Kidney (tissue), 14 donors: ENCODE data around the gene GPSM1. TPM values are rescaled to one million over a fixed set of nuclear protein-coding genes. Genes with fewer than 3 reads are reported as not detected.

ENCODE experiments used
- DNase-seq, 5 donors: peaks; one replicate each; pipeline ENCODE4 v3.0.0-alpha.2; 2013 to 2020
- FAIRE-seq: peaks from 2 replicates; lab custom pipeline; 2012; peaks lifted over from hg19 to GRCh38; lab: Jason Lieb, UNC
- H3K27ac ChIP-seq, 2 donors: one replicate each; pipeline ENCODE4 v1.7.0; 2013; ENCODE audit warnings: low read depth in 2 of 2, low read length in 2 of 2, inconsistent platforms in 1 of 2
- H3K27me3 ChIP-seq: one replicate; pipeline ENCODE4 v1.7.1; 2013; ENCODE audit warnings: low read length, inconsistent platforms; ENCODE audit not compliant: control insufficient read depth, insufficient read depth
- H3K36me3 ChIP-seq, 3 donors: one replicate each; pipeline versions ENCODE4 v1.7.0 to v1.7.1; 2013; ENCODE audit warnings: low read length in 3 of 3, control low read depth in 1 of 3, inconsistent platforms in 1 of 3; ENCODE audit not compliant: insufficient read depth in 3 of 3, control insufficient read depth in 2 of 3
- H3K4me1 ChIP-seq, 3 donors: one replicate each; pipeline versions ENCODE4 v1.7.0 to v1.7.1; 2013; ENCODE audit warnings: low read length in 3 of 3, inconsistent platforms in 1 of 3, low read depth in 1 of 3; ENCODE audit not compliant: control insufficient read depth in 2 of 3, insufficient read depth in 2 of 3
- H3K4me3 ChIP-seq, 3 donors: one replicate each; pipeline versions ENCODE4 v1.7.0 to v1.8.1; 2013; ENCODE audit warnings: low read length in 3 of 3, control low read depth in 1 of 3, inconsistent platforms in 1 of 3
- H3K9ac ChIP-seq, 3 donors: one replicate each; pipeline versions ENCODE4 v1.7.0 to v1.7.1; 2013; ENCODE audit warnings: low read length in 3 of 3, control low read depth in 1 of 3, inconsistent platforms in 1 of 3
- H3K9me3 ChIP-seq, 3 donors: one replicate each; pipeline versions ENCODE4 v1.7.0 to v1.7.1; 2013; ENCODE audit warnings: low read length in 3 of 3, control low read depth in 1 of 3, inconsistent platforms in 1 of 3; ENCODE audit not compliant: control insufficient read depth in 2 of 3, insufficient read depth in 1 of 3
- intact Hi-C: fragments of 100-400 bp; cut with DNase I; formaldehyde crosslinking; loops from one replicate; pipeline ENCODE4 v1.11.1; 2022
- polyA plus RNA-seq: library from polyadenylated mRNA; stranded (reverse); fragments of 350-450 nt; fragmentation: Illumina TruSeq; extraction: RNeasy Lipid Tissue Mini Kit (QIAGEN cat#74804); gene quantifications from one replicate; pipeline ENCODE4 v1.2.3, GENCODE V29; 2014; ENCODE audit warnings: low read depth, low replicate concordance; ENCODE audit not compliant: insufficient read depth
- total RNA-seq: library from RNA; stranded (reverse); fragmentation: NEBNext Ultra II Directional; extraction: Animal tissue kit (Norgen Biotek cat#: 25700); gene quantifications from one replicate; pipeline ENCODE4 v1.2.1, GENCODE V29; 2021
- TF ChIP-seq, protein P1 (sequence below): IDR thresholded peaks from 3 replicates; pipeline ENCODE4 v1.5.1; 2012; ENCODE audit warnings: mild to moderate bottlenecking, moderate library complexity, borderline replicate concordance; ENCODE audit not compliant: insufficient read depth; ENCODE audit errors: extremely low read depth
- donor health status: control.
- donor health status: control.
- donor health status: control.
- donor health status: control.
- donor health status: control.
- donor health status: DM: yes; HTN: yes; CAD: no.
- donor health status: Normal renal cell carcinoma (clear cell type).

GPSM1 gene
- total and polyA plus RNA-seq, 2 donors from 2014 or later, result 11.6 to 11.9 TPM

DNA sequence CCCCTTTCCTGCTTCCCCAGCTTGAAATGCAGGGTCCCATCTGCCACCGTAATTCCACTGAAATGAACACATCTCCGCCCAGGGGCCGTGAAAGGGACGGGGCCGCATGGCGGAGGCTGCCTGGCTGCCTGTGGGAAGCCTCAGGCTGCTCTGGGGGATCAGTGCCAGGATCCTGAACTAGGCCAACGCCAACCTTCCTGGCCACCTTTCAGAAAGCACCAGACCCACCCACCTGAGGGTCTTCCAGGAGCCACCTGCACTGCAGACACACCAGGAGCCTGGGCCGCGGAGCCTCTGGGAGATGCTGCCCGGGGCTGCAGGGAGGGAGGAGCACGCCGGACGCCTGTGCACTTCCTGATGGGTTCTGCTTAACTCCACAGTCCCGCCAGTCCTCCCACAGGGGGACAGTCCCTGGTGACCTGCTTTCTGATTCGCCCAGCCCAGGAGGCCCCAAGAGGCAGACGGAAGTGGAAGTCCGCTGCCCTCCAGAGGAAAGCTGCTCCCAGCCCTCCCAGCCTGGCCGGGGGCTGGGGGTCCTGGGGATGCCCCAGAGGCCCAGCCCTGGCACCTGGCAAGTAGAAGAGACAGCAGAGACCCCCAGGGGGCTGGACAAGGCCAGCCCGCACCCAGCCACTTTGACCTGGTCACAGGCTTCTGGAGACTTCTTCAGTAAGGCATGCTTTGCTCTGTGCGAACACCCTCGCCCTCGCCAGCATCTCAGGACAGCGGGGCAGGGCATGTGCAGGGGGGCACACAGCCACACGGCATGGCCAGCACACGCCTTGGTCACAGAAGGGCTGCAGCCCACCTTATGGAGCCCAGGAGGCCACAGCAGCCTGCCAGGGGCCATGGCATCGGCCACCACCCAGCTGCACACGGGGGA lies 46.2 kb downstream of the GPSM1 start, which contains the start of gene CARD9:
Gene CARD9, minus strand, starts transcription at position 370 of the 883 bp plus-strand sequence. CDS start 1,591 bp downstream, outside the sequence.
- H3K27ac ChIP-seq, result no peak within 1 kb of the TSS
- peaks cover 0 to 13% (median 3%) of the 10 kb centered on the region in 3 donors for H3K4me1 ChIP-seq
- no peak within 1 kb of the TSS for H3K4me3 ChIP-seq
- H3K36me3 ChIP-seq, result no peaks in the 10 kb centered on the region
- intact Hi-C loops, result no loop called here
- TF ChIP-seq, protein P1, sequence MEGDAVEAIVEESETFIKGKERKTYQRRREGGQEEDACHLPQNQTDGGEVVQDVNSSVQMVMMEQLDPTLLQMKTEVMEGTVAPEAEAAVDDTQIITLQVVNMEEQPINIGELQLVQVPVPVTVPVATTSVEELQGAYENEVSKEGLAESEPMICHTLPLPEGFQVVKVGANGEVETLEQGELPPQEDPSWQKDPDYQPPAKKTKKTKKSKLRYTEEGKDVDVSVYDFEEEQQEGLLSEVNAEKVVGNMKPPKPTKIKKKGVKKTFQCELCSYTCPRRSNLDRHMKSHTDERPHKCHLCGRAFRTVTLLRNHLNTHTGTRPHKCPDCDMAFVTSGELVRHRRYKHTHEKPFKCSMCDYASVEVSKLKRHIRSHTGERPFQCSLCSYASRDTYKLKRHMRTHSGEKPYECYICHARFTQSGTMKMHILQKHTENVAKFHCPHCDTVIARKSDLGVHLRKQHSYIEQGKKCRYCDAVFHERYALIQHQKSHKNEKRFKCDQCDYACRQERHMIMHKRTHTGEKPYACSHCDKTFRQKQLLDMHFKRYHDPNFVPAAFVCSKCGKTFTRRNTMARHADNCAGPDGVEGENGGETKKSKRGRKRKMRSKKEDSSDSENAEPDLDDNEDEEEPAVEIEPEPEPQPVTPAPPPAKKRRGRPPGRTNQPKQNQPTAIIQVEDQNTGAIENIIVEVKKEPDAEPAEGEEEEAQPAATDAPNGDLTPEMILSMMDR, result no peak
- no peaks in the 10 kb centered on the region for H3K27me3 ChIP-seq
- FAIRE-seq (no peak), DNase-seq (peak in 2 of 5 donors; percentile 55 to 59)
- no peak within 1 kb of the TSS for H3K9ac ChIP-seq
- no peaks in the 10 kb centered on the region for H3K9me3 ChIP-seq

DNA sequence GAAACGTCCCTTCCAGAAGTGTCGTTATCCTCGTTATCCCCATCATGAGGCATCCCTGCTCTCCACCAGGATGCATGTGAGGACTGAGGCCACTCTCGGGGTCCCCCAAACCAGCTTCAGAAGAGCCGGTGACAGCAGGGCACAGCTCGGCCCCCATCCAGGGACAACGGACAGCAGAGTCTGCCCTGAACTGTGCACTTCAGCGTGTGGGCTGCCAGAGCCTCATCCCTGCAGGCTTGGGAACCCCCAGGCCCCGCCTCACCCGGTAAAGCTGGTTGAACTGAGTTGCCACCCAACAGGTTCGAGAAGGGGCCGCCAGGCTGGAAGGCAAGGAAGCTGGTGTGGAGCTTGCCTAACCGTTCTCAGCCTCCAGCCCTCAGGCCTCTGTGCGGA lies 46.8 kb downstream of the GPSM1 start:
- no peak for FAIRE-seq
- Histone ChIP-seq H3K4me3 (no peak overlapping the region), H3K27ac (no peak overlapping the region), H3K27me3 (no peaks in the 10 kb centered on the region), H3K9ac (no peak overlapping the region), H3K9me3 (no peaks in the 10 kb centered on the region), H3K36me3 (no peaks in the 10 kb centered on the region), H3K4me1 (peaks cover 0 to 13% (median 3%) of the 10 kb centered on the region in 3 donors)
- TF ChIP-seq, protein P1, result no peak
- intact Hi-C loops, result no loop called here
- DNase-seq, result no peak

DNA sequence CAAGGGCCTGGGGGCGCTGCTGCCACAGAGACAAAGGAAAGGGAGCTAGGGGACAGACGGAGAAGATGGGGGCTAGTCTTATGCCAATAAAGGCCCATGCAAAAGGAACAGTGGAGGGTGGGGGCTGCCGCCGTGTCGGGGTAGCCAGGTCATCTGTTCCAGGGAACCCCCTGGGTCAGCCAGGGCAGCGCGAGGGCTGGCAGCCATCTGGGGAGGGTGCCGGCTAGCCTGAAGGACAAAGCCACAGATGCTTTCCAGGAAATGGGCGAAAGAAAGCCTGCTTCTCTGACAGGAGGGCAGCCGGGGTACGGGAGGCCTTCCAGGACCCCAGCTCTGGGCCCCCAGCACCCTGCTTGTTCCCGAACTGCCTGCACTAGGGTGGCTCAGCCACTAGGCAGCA lies 47.8 kb downstream of the GPSM1 start:
- Histone ChIP-seq H3K27ac (no peak overlapping the region), H3K4me3 (no peak overlapping the region), H3K9me3 (no peaks in the 10 kb centered on the region), H3K9ac (no peak overlapping the region), H3K36me3 (no peaks in the 10 kb centered on the region), H3K27me3 (no peaks in the 10 kb centered on the region), H3K4me1 (peaks cover 0 to 13% (median 3%) of the 10 kb centered on the region in 3 donors)
- TF ChIP-seq, protein P1, result no peak
- DNase-seq, result no peak
- no peak for FAIRE-seq
- intact Hi-C loops, result no loop called here
